ENCODE data around the gene HORMAD1. TPM values are rescaled to one million over a fixed set of nuclear protein-coding genes. Genes with fewer than 3 reads are reported as not detected.

HORMAD1 gene
- total RNA-seq, 2 donors from 2014 or later = 0.19 TPM; not detected in 1

GRCh38 chr1:150649441-150650075 is 71.1 kb downstream of the HORMAD1 start:
- no peak for DNase-seq
- Mint-ChIP-seq H3K27me3 (ENCODE audit: low read depth) (no peaks in the 10 kb centered on the region), H3K27ac (no peak overlapping the region), H3K4me1 (ENCODE audit: low read depth) (peaks cover 9% of the 10 kb centered on the region), H3K4me3 (no peak overlapping the region), H3K36me3 (ENCODE audit: insufficient read depth in 2 of 2) (peaks cover 0 to 6% of the 10 kb centered on the region in 2 donors), H3K9me3 (no peaks in the 10 kb centered on the region)
- ATAC-seq (replicated peaks in 1 of 2) = no peak

Other genes starting within 250 kb of the HORMAD1 start
- 10 to 100 TPM; 49.8 to 66.4 TPM for gene TARS2, start 233.5 kb downstream of the HORMAD1 start, total RNA-seq
- gene ECM1, start 212.8 kb downstream of the HORMAD1 start, total RNA-seq = 1 to 10 TPM; 1.3 to 1.5 TPM
- under 1 TPM in 1 of 2 donors, not detected in 1; 0.79 TPM for gene FALEC, start 205.1 kb downstream of the HORMAD1 start, total RNA-seq
- 1 to 10 TPM in 1 of 2 donors, under 1 TPM in 1; 0.86 to 2.6 TPM for gene ADAMTSL4, start 171.5 kb downstream of the HORMAD1 start, total RNA-seq
- 100 to 1,000 TPM; 373 to 495 TPM for gene MCL1, start 141.3 kb downstream of the HORMAD1 start, total RNA-seq
- 100 to 1,000 TPM; 178 to 203 TPM for gene ENSA, start 91.3 kb downstream of the HORMAD1 start, total RNA-seq
- 10 to 100 TPM; 32.0 to 32.3 TPM for gene GOLPH3L, start 23.7 kb downstream of the HORMAD1 start, total RNA-seq
- 10 to 100 TPM; 47.1 to 70.8 TPM for gene CTSS, start 44.9 kb upstream of the HORMAD1 start, total RNA-seq
- gene CTSK, start 87.4 kb upstream of the HORMAD1 start, total RNA-seq = 1 to 10 TPM; 8.3 to 9.7 TPM
- gene ARNT, start 155.7 kb upstream of the HORMAD1 start, total RNA-seq = 10 to 100 TPM; 39.4 to 43.2 TPM
- not detected for gene CTXND2, start 166.2 kb upstream of the HORMAD1 start, total RNA-seq
- gene SETDB1, start 205.5 kb upstream of the HORMAD1 start, total RNA-seq = 10 to 100 TPM; 60.4 to 70.1 TPM